ENCODE results near the gene SAMHD1. TPM values are rescaled to one million over a fixed set of nuclear protein-coding genes. Genes with fewer than 3 reads are reported as not detected.

Gene SAMHD1
- total RNA-seq, 1 donor from 2014 or later: 293 TPM

GRCh38 chr20:36861875-36862801 is 89.4 kb downstream of the SAMHD1 start:
- H3K27me3 ChIP-seq (ENCODE audit: low read depth): no peaks in the 10 kb centered on the region
- ATAC-seq (peak; percentile 29 to 54), DNase-seq (peak; percentile 77)
- peak overlapping the region; percentile 59 for H3K4me3 ChIP-seq
- intact Hi-C loops (cut with DNase I): no loop called here
- TF ChIP-seq, protein P1, sequence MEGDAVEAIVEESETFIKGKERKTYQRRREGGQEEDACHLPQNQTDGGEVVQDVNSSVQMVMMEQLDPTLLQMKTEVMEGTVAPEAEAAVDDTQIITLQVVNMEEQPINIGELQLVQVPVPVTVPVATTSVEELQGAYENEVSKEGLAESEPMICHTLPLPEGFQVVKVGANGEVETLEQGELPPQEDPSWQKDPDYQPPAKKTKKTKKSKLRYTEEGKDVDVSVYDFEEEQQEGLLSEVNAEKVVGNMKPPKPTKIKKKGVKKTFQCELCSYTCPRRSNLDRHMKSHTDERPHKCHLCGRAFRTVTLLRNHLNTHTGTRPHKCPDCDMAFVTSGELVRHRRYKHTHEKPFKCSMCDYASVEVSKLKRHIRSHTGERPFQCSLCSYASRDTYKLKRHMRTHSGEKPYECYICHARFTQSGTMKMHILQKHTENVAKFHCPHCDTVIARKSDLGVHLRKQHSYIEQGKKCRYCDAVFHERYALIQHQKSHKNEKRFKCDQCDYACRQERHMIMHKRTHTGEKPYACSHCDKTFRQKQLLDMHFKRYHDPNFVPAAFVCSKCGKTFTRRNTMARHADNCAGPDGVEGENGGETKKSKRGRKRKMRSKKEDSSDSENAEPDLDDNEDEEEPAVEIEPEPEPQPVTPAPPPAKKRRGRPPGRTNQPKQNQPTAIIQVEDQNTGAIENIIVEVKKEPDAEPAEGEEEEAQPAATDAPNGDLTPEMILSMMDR (IDR thresholded peaks at IDR 0.05): no peak
- H3K36me3 ChIP-seq: peaks cover 5% of the 10 kb centered on the region
- H3K4me1 ChIP-seq: peaks cover 50% of the 10 kb centered on the region
- no peaks in the 10 kb centered on the region for H3K9me3 ChIP-seq
- peak overlapping the region; percentile 74 for H3K27ac ChIP-seq

GRCh38 chr20:36861625-36861874 is 90.0 kb downstream of the SAMHD1 start:
- intact Hi-C loops (cut with DNase I): no loop called here
- Histone ChIP-seq H3K9me3 (no peaks in the 10 kb centered on the region), H3K4me1 (peaks cover 56% of the 10 kb centered on the region), H3K27me3 (ENCODE audit: low read depth) (no peaks in the 10 kb centered on the region), H3K27ac (peak overlapping the region; percentile 74), H3K36me3 (peaks cover 5% of the 10 kb centered on the region), H3K4me3 (peak overlapping the region; percentile 59)
- TF ChIP-seq, protein P1 (IDR thresholded peaks at IDR 0.05): no peak
- DNase-seq (no peak), ATAC-seq (no peak)

- peaks cover 62% of the 10 kb centered on the region for H3K4me1 ChIP-seq
- ATAC-seq (no peak), DNase-seq (no peak)
- intact Hi-C loops (cut with DNase I): no loop called here
- H3K36me3 ChIP-seq: peaks cover 5% of the 10 kb centered on the region
- TF ChIP-seq, protein P1 (IDR thresholded peaks at IDR 0.05): no peak
- no peaks in the 10 kb centered on the region for H3K9me3 ChIP-seq
- no peaks in the 10 kb centered on the region for H3K27me3 ChIP-seq (ENCODE audit: low read depth)
- peak overlapping the region; percentile 74 for H3K27ac ChIP-seq
- H3K4me3 ChIP-seq: peak overlapping the region; percentile 59
Observed at GRCh38 chr20:36860811-36861624, 90.5 kb downstream of the SAMHD1 start.

GRCh38 chr20:36860339-36860738 is 91.2 kb downstream of the SAMHD1 start:
- intact Hi-C loops (cut with DNase I): no loop called here
- peaks cover 68% of the 10 kb centered on the region for H3K4me1 ChIP-seq

GRCh38 chr20:36859700-36860330 is 91.7 kb downstream of the SAMHD1 start:
- intact Hi-C loops (cut with DNase I): no loop called here
- Histone ChIP-seq H3K4me1 (peaks cover 74% of the 10 kb centered on the region), H3K27ac (no peak overlapping the region), H3K36me3 (peaks cover 5% of the 10 kb centered on the region), H3K9me3 (no peaks in the 10 kb centered on the region), H3K4me3 (no peak overlapping the region), H3K27me3 (ENCODE audit: low read depth) (no peaks in the 10 kb centered on the region)
- DNase-seq (no peak), ATAC-seq (no peak)
- TF ChIP-seq, protein P1 (IDR thresholded peaks at IDR 0.05): no peak

More at GRCh38 chr20:36860339-36860738, 91.2 kb downstream of the SAMHD1 start:
- H3K36me3 ChIP-seq: peaks cover 5% of the 10 kb centered on the region
- no peaks in the 10 kb centered on the region for H3K27me3 ChIP-seq (ENCODE audit: low read depth)
- ATAC-seq (no peak), DNase-seq (no peak)
- no peak overlapping the region for H3K4me3 ChIP-seq
- TF ChIP-seq, protein P1 (IDR thresholded peaks at IDR 0.05): no peak
- peak overlapping the region; percentile 11 for H3K27ac ChIP-seq
- H3K9me3 ChIP-seq: no peaks in the 10 kb centered on the region
